GM12872 (cell line): ENCODE measurements around the gene ANKS1A.

ENCODE experiments used
- CTCF ChIP-seq: IDR thresholded peaks from 3 replicates; pipeline ENCODE4 v1.5.1; 2011; ENCODE audit warnings: low read depth, mild to moderate bottlenecking, low read length, moderate library complexity; ENCODE audit not compliant: insufficient read depth

ANKS1A gene

GRCh38 chr6:35082046-35082732 is 193.1 kb downstream of the ANKS1A start:
- TF ChIP-seq CTCF, result no peak

- TF ChIP-seq CTCF, result no peak
These were observed 193.8 kb downstream of the ANKS1A start for GRCh38 chr6:35082733-35083403.

- TF ChIP-seq CTCF, result no peak
These were observed 194.5 kb downstream of the ANKS1A start for GRCh38 chr6:35083507-35083906.

GRCh38 chr6:35084041-35084491 is 195.0 kb downstream of the ANKS1A start:
- no peak for TF ChIP-seq CTCF

- TF ChIP-seq CTCF, result no peak
These were observed 195.6 kb downstream of the ANKS1A start for GRCh38 chr6:35084511-35085203.

GRCh38 chr6:35085359-35086281 is 196.6 kb downstream of the ANKS1A start:
- no peak for TF ChIP-seq CTCF
